IMR-90 (cell line): Measurements from ENCODE around the gene SLC22A15. TPM values are rescaled to one million over a fixed set of nuclear protein-coding genes. Genes with fewer than 3 reads are reported as not detected.

Experiments
- ATAC-seq: fragments of 200-7000 bp; cut with Tn5 transposase; 2 replicates; pipeline ENCODE4 v1.9.1; 2020; ENCODE audit warnings: low read depth, mild to moderate bottlenecking, moderate library complexity
- BruUV-seq: library from RNA; stranded (reverse); fragments of 400-500 nt; replicated peaks from 2 replicates; lab custom pipeline; 2021; lab: Mats Ljungman, UMichigan
- CTCF ChIA-PET: fragments of 300-600 bp; formaldehyde crosslinking; extraction: SDS; loops from one replicate; lab custom pipeline; 2021; ENCODE audit warnings: antibody characterized with exemption; lab: Yijun Ruan, JAX
- POLR2A ChIA-PET: fragments of 300-600 bp; sonication (Branson Sonifier 250); formaldehyde crosslinking; loops from one replicate; lab custom pipeline; 2022; ENCODE audit warnings: antibody characterized with exemption; ENCODE audit not compliant: unreplicated experiment; lab: Charles Lee
- DNase-seq: peaks from one replicate; pipeline ENCODE4 v3.0.0; 2013
- H2AFZ ChIP-seq: replicated peaks from 2 replicates; pipeline ENCODE3; 2013; ENCODE audit warnings: low read length, mild to moderate bottlenecking; ENCODE audit not compliant: poor library complexity
- H2AK5ac ChIP-seq: 2 replicates; pipeline ENCODE4 v1.6.1; 2013; ENCODE audit warnings: low read depth, low read length, inconsistent platforms
- H2AK9ac ChIP-seq: replicated peaks from 2 replicates; pipeline ENCODE3; 2013; ENCODE audit warnings: mild to moderate bottlenecking, low read depth, low read length, moderate library complexity; ENCODE audit not compliant: poor library complexity
- H2BK120ac ChIP-seq: 2 replicates; pipeline ENCODE4 v1.6.1; 2013; ENCODE audit warnings: low read depth, low read length, inconsistent platforms
- H2BK15ac ChIP-seq: 3 replicates; pipeline ENCODE4 v1.6.1; 2013; ENCODE audit warnings: low read depth, low read length, inconsistent platforms
- H2BK20ac ChIP-seq: 2 replicates; pipeline ENCODE4 v1.6.1; 2013; ENCODE audit warnings: low read depth, mild to moderate bottlenecking, inconsistent platforms, low read length, moderate library complexity
- H2BK5ac ChIP-seq: 2 replicates; pipeline ENCODE4 v1.6.1; 2013; ENCODE audit warnings: mild to moderate bottlenecking, low read depth, low read length, inconsistent platforms; ENCODE audit not compliant: poor library complexity, severe bottlenecking
- H3K14ac ChIP-seq: replicated peaks from 2 replicates; pipeline ENCODE4 v1.6.1; 2013; ENCODE audit warnings: low read depth, low read length, inconsistent platforms
- H3K18ac ChIP-seq: 2 replicates; pipeline ENCODE4 v1.6.1; 2013; ENCODE audit warnings: low read depth, low read length, control low read depth
- H3K23ac ChIP-seq: 2 replicates; pipeline ENCODE4 v1.6.1; 2013; ENCODE audit warnings: low read depth, low read length, inconsistent platforms
- H3K27ac ChIP-seq: 2 replicates; pipeline ENCODE4 v1.5.1; 2013; ENCODE audit warnings: mild to moderate bottlenecking, control low read depth, low read length; ENCODE audit not compliant: insufficient read depth
- H3K27me3 ChIP-seq: 2 replicates; pipeline ENCODE4 v1.6.1; 2013; ENCODE audit warnings: low read length; ENCODE audit not compliant: control insufficient read depth, insufficient read depth
- H3K36me3 ChIP-seq: 2 replicates; pipeline ENCODE4 v1.6.1; 2013; ENCODE audit warnings: low read length, mixed read lengths; ENCODE audit not compliant: control insufficient read depth, insufficient read depth
- H3K4ac ChIP-seq: 2 replicates; pipeline ENCODE4 v1.6.1; 2013; ENCODE audit warnings: low read depth, low read length, inconsistent platforms
- H3K4me1 ChIP-seq: 2 replicates; pipeline ENCODE4 v1.6.1; 2013; ENCODE audit warnings: low read length, mixed read lengths; ENCODE audit not compliant: control insufficient read depth, insufficient read depth
- H3K4me2 ChIP-seq: 2 replicates; pipeline ENCODE4 v1.6.1; 2013; ENCODE audit warnings: low read depth, mild to moderate bottlenecking, control low read depth, low read length, moderate library complexity
- H3K4me3 ChIP-seq: 2 replicates; pipeline ENCODE4 v1.5.1; 2013; ENCODE audit warnings: low read depth, mild to moderate bottlenecking, control low read depth, low read length, moderate library complexity; ENCODE audit not compliant: insufficient read depth
- H3K56ac ChIP-seq: 2 replicates; pipeline ENCODE4 v1.6.1; 2013; ENCODE audit warnings: low read length, inconsistent platforms; ENCODE audit not compliant: insufficient read depth; ENCODE audit errors: extremely low read depth
- H3K79me1 ChIP-seq, 2 experiments: 2 replicates each; pipeline ENCODE4 v1.6.1; 2013; ENCODE audit warnings: low read length in 2 of 2, inconsistent platforms in 1 of 2, low read depth in 1 of 2
- H3K9ac ChIP-seq: 2 replicates; pipeline ENCODE4 v1.6.1; 2013; ENCODE audit warnings: low read depth, low read length, control low read depth
- H3K9me1 ChIP-seq: 2 replicates; pipeline ENCODE4 v1.6.1; 2013; ENCODE audit warnings: low read length, inconsistent platforms; ENCODE audit not compliant: insufficient read depth
- H3K9me3 ChIP-seq: 2 replicates; pipeline ENCODE4 v1.6.1; 2013; ENCODE audit warnings: low read length; ENCODE audit not compliant: control insufficient read depth, insufficient read depth
- H4K20me1 ChIP-seq: 2 replicates; pipeline ENCODE4 v1.6.1; 2013; ENCODE audit warnings: low read length, inconsistent platforms; ENCODE audit not compliant: insufficient read depth
- H4K5ac ChIP-seq: 2 replicates; pipeline ENCODE4 v1.6.1; 2013; ENCODE audit warnings: mild to moderate bottlenecking, low read depth, low read length, control low read depth
- H4K8ac ChIP-seq, 2 experiments: 2 replicates each; pipeline ENCODE4 v1.6.1; 2013; ENCODE audit warnings: low read depth in 2 of 2, low read length in 2 of 2, control low read depth in 1 of 2, inconsistent platforms in 1 of 2
- H4K91ac ChIP-seq: 2 replicates; pipeline ENCODE4 v1.6.1; 2013; ENCODE audit warnings: low read depth, low read length, inconsistent platforms; ENCODE audit not compliant: insufficient read depth
- CEBPB ChIP-seq: IDR thresholded peaks from 2 replicates; pipeline ENCODE4 v1.6.1; 2012; ENCODE audit warnings: low read depth, low read length, improper control_type of control experiment
- ELK1 ChIP-seq: fragments of 150-350 bp; IDR thresholded peaks from 2 replicates; pipeline ENCODE4 v1.6.1; 2016; ENCODE audit warnings: low read depth, mild to moderate bottlenecking, low read length, moderate library complexity, borderline replicate concordance
- WGBS, 2 experiments: methylation state at CpG; one replicate each; pipeline versions ENCODE4 v1.1.5 to v1.1.7; 2013; ENCODE audit warnings: missing lambda C conversion rate in 2 of 2; ENCODE audit not compliant: insufficient read length in 1 of 2; ENCODE audit errors: extremely low coverage in 2 of 2; 5-methylcytosine and 5-hydroxymethylcytosine counted together
- dilution Hi-C: fragments of 300-500 bp; cut with HindIII; formaldehyde crosslinking; loops from one replicate; pipeline ENCODE4 v1.14.3; 2018; ENCODE audit warnings: low sequenced_read_pairs; ENCODE audit not compliant: unreplicated experiment
- in situ Hi-C: fragments of 300-500 bp; cut with MboI; formaldehyde crosslinking; loops from 3 replicates; pipeline ENCODE4 v1.14.3; 2019; ENCODE audit warnings: low sequenced_read_pairs, inconsistent platforms, mixed read lengths
- intact Hi-C: fragments of 100-400 bp; cut with micrococcal nuclease; formaldehyde crosslinking; loops from 2 replicates; pipeline ENCODE4 v1.10.0; 2022
- polyA plus RNA-seq, 3 experiments: library from polyadenylated mRNA; depleted of rRNA; stranded (reverse); fragments of >200 nt; gene quantifications; 2 replicates each; pipeline ENCODE4 v1.2.3, GENCODE V29; 2012; ENCODE audit warnings: low replicate concordance in 1 of 3
- total RNA-seq: library from RNA; depleted of rRNA; stranded (reverse); fragments of >200 nt; gene quantifications from 2 replicates; pipeline ENCODE4 v1.2.3, GENCODE V29; 2012

SLC22A15 gene
- total and polyA plus RNA-seq, 2 of the 4 experiments (the other 2 are of a cell fraction) = under 0.01 to 0.02 TPM

- in situ Hi-C loops = no loop called here
- POLR2A ChIA-PET = no interaction called here
- no CpG with 5 or more reads among the region's 7 CpGs for WGBS, 2 experiments
Measured at GRCh38 chr1:116113615-116114014, 137.3 kb downstream of the SLC22A15 start.

More at GRCh38 chr1:116113615-116114014, 137.3 kb downstream of the SLC22A15 start:
- intact Hi-C loops (no loop called here), dilution Hi-C loops (no loop called here)
- Histone ChIP-seq H3K27ac (no peak overlapping the region), H3K4me2 (no peak overlapping the region), H3K18ac (no peak overlapping the region; the same call in 1 of the 2 replicates), H3K4me1 (peaks cover 12% of the 10 kb centered on the region), H3K4me3 (no peak overlapping the region), H4K91ac (0 out of 2 replicates have a peak overlapping the region, but pooled peaks have one; percentile 9), H3K9me3 (no peaks in the 10 kb centered on the region), H3K14ac (0 out of 2 replicates have a peak overlapping the region, but pooled peaks have one; percentile 37), H4K20me1 (peaks cover 3% of the 10 kb centered on the region; the same call in 1 of the 2 replicates), H3K56ac (no peak overlapping the region), H3K9me1 (peaks cover 10% of the 10 kb centered on the region; the same call in 1 of the 2 replicates), H3K27me3 (no peaks in the 10 kb centered on the region), H4K5ac (no peak overlapping the region), H4K8ac (no peak overlapping the region), H3K23ac (no peak overlapping the region), H2AK9ac (no peak overlapping the region), H3K4ac (0 out of 2 replicates have a peak overlapping the region, but pooled peaks have one; percentile 46), H2BK20ac (peak overlapping the region; percentile 14; the same call in 1 of the 2 replicates), H2AFZ (no peak overlapping the region), H3K9ac (no peak overlapping the region), H3K79me1 (no peaks in the 10 kb centered on the region), H3K36me3 (no peaks in the 10 kb centered on the region), H2BK5ac (no peak overlapping the region), H2BK15ac (no peak overlapping the region), H2BK120ac (no peak overlapping the region), H2AK5ac (no peak overlapping the region)
- CTCF ChIA-PET = no interaction called here
- ATAC-seq = no peak
- BruUV-seq = no TSS peak
- DNase-seq = no peak
- no peak for TF ChIP-seq ELK1
- peak; percentile 54 for TF ChIP-seq CEBPB
